GM21576 (cell line): ENCODE measurements around the gene HINT3.
"Not testable (repeated sequence)": the region's sequence is repeated elsewhere in the genome, so short reads cannot be mapped to it uniquely, and the experiment has no call there.

Experiments
- ATAC-seq: cut with Tn5 transposase; IDR thresholded peaks from one replicate; pipeline ENCODE4 v1.9.1; 2021; ENCODE audit warnings: mild to moderate bottlenecking, moderate library complexity; ENCODE audit not compliant: unreplicated experiment

HINT3 gene

DNA sequence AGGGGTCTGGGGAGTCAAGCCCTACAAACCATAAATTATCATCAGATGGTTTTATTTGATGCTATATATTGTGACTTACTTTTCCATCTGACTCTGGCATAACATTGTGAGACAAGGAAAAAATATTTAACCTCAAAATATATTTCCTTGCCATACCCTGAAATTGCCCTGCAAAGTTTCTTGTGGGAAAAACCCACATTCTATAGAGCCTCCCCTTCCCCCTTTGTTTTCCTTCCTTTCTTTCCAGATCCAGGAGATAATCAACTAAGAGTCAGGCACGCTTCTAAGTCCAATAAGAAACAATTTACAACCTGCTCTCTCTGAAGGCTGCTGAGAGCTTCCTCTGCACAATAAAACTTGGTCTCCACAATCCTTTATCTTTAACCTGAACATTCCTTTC, 17.5 kb upstream of the HINT3 start:
- ATAC-seq: no peak

DNA sequence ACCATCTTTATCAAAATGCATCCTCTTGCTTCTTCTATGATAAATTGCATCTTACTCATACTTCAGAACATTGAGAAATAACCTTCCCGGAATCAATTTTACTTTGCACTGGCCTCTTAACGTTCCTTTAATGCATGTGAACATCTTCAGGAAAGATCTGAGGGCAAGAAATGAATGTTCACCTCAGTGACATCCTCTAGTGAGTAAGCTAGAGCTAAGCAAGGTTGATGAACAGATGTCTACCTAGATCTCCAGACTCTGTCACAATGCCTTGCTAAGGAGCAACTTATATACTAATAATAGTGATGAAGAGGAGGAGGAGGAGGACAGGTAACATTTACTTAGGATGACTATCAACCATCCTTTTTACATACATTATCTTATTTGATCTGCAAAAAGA, 16.8 kb upstream of the HINT3 start:
- no peak for ATAC-seq

DNA sequence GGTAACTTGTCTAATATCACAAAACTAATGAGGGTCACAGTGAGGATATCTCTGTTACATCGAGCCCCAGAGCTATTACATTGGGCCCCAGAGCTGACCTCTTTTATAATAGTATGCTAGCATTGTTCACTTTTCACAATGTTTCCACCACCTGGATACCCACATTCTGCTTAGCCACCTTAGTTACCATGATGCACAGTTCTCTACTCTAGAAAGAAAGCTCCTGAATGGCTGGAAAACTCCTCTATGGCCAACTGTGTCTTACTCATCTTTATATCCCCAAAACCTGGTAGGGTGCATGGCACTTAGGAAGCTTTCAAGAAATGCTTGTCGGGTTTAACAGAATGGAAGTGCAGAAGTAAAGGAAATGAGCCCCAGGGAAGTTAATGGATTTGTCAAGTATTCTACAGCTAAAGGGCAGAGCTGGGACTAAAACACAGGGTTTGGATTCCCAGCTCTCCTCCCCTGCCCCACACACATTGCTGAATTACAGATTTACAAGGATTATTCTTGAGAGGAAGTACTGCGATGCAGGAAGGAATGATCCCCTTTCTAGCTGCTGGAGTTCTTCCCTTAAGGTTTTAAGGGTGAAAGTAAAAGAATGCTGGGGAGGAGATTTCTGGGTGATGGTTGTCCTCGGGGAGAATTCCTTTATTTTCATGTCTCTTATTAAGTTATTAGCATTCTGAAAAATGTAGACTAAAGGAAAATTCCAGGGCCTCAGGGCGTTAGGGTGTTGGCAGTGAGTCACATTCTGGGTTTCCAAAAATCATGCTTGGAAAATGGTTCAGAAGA, 16.1 kb upstream of the HINT3 start:
- no peak for ATAC-seq

DNA sequence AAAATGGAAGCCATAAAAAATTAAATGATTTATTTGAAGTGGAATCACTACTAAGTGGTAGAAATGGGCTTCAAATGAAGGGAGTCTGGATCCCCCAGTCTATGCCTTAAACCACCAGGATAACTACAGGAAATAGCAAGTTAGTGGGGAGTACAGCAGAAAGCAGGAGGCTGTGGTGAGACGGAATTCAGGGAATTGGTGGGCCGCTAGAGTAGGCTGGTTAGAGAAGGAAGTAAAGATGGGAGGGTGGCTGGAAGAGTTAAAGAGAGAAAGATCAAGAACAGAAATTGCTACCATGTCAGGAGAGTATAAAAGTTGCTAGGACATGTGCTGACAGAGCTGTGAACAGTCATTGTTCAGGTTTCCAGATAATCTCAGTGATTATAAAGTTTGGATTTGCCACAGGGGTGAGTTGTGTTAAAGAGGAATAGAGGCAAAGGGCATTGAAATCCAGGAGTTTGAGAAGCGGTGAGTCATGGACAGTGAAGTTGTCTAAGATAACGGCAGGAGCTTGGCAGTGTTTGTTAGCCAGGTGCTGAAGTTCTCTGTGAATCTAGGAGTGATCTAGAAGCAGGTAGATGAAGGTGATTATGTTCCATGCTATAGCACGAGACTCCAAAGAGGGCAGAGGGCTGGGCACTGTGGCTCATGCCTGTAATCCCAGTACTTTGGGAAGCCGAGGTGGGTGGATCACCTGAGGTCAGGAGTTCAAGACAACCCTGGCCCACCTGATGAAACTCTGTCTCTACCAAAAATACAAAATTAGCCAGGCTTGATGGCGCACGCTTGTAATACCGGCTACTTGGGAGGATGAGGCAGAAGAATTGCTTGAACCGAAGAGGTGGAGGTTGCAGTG, 13.7 kb upstream of the HINT3 start:
- ATAC-seq: no peak

DNA sequence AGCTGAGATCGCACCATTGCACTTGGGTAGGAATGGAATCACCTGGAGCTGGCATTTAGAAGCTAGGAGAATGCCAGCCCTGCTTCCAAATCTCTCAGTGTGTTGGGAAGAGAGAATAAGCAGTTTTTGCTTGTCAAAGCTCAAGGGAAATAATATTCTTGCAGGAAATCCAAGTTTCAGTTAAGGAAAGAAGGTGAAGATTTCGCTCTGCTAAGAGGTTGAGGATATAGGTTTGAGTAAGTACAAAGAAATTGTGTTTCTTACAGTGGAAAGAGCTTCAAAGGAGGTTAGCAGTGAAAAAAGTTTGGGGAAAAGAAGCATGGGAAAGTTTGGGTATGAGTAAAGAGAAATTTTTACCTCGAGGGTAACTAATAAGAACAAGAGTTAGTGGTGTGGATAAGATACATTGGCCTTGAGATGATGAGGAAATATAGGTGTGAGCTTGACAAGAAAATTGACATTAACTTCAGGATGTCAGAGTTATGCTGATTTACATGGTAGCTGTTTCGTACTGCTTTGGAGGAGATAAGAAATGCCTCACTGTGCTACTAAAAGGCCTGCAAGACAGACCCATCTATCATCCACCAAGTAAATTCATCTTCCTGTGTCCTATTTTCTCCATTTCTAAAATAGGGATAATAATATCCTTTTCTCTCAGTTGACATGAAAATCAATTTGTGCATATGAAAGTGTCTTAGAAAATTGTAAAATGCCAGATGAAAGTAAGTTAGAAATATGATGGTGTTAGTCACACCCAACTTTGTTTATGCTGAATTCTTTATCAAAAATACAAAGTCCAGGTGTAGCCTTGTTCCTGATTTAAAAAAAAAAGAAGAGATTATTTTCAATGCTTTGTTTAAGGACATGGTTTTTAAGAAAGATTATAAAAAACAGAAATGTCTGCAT, 12.8 kb upstream of the HINT3 start:
- ATAC-seq: no peak

DNA sequence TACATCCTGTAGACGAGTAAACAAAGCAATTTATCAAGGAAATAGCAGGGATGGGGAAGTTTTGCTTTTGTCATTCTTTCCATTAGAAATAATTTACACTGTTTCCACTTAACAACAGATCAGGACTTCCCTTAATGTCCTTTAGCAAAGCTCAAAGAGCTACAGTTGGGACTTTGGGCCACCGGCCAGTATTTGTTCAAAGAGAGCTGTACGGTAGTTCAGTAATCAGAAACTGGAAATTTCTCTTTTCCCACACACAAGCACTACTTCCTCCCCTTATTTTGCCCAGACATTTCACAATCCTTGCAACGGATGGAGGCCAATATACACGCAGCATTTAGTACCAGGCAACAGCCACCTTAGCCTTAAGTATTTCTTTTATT, 12.1 kb upstream of the HINT3 start:
- no peak for ATAC-seq

DNA sequence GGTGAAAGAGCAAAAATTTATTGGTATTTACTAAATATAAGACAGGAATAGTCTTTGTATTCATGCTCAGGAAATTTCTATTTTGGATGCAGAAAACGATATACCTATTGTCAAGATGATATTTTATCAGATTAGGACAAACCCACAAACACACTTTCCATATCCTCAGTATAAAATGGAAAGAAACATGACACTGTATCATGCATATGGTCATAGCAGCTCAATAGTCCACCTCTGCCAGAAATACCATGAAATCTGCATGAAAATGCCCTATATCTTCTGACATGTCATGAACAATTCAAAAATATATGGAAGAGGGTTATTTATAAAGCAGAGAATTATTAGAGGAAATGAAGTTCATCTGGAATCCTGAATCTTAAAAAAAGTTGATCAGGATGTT, 11.7 kb upstream of the HINT3 start:
- ATAC-seq: no peak

DNA sequence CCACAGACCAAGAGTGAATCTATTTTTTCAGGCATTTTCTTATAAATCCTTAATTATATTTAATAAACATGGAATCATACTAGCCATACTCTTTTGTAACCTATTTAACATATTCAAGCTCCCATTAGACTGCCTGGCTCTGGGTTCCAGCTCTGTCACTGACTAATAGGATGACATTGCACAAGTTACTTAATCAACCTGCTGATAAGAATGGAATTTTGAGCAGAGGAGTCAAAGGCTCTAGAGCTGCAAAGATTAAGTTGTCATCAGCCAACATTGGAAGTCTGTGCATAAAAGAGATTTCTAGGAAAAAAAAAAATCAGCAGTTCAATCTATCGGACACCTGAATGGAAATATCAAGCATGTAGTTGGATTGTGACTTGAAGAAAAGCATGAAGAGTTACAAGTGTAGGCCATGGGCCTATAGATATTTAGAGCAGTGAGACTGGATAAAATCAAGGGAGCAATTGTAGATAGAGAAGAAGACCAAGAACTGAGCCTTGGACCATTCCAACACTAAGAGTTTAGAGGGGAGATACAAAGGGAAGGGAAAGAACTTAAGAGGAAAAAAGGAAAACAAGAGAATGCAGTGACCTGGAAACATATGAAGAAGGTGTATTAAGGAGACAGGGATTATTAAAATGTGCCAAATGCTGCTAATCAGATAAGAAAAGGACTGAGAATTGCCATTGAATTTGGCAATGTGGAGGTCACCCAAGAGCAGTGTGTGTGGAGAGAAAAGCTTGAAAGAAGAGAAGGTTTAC, 11.0 kb upstream of the HINT3 start:
- ATAC-seq: no peak

DNA sequence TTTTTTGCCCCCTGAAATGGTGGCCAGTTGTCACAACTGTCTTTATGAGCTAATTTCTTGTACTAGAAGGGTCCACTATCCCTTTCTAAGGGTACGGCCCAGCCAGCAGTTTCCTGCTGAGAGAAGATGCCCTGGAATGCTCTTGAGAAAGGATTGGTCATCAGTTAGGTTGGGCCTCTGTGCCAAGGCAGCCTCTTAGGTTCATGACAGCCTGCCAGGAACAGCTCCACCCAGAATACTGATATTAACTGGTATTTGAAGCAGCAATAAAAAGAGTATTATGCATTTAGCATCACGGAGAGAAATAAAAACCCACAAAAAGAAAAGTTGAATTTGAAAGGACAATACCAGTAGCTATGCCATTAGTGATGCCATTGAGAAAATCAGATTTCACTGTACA, 9.0 kb upstream of the HINT3 start:
- ATAC-seq: no peak

DNA sequence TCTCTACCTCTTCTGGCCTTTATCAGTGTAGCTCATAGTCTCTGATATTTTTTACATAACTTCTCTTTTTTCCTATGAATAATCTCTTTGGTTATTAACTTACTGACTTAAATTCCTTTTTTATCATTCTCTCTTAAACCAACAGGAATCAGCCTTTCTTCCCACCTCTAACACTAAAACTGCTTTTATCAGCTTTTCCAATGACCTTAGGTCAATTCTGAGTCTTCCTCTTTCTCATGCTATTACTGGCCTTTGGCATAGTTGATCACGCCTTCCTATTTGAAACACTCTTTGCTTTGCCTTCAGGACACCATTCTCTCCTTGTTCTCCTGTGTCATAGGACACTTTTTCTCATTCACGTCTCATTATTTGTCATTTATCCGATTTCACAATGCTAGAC, 8.1 kb upstream of the HINT3 start:
- no peak for ATAC-seq

DNA sequence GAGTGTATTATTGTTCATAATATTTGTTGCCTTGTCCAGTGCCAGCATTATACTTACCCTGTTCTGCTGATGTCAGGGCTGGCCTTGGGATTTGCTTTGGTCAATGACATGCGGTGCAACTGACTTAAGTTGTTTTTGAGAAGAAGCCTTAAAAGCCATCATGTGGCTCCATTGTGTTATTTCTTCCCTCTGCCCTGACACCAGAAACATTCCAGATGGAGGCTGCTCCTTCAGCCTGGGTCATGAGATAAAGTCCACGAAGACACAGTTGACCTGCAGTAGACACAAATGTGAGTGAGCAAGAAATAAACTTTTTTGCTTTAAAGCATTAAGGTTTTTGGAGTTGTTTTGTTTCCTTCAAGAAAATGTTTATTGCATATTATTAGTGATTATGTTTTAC, 7.5 kb upstream of the HINT3 start:
- ATAC-seq: no peak

DNA sequence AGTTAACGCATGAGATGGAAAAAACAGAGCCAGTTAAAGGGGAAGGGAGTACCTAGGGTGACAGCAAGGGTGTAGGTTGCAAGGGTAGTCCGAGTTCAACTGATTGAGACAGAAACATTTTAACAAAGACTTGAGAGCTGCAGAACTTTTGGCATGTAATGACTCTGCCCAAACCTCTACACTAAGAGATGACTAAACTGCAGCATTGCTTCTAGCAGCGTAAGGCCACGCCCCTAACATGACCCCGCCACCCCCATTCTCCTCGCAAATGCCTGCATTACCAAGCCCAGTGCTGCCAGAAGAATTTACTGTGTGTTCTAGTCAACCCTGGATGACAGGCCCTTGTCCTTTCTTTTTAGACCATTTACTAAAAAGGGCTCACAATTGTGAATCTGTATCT, 6.3 kb upstream of the HINT3 start:
- no peak for ATAC-seq

DNA sequence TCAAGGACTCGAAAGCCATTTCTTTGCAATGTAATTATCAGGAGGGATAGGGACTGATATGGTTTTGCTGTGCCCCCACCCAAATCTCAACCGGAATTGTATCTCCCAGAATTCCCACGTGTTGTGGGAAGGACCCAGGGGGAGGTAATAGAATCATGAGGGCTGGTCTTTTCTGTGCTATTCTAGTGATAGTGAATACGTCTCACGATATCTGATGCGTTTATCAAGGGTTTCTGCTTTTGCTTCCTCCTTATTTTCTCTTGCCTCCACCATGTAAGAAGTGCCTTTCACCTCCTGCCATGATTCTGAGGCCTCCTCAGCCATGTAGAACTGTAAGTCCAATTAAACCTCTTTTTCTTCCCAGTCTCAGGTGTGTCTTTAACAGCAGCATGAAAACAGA, 5.9 kb upstream of the HINT3 start:
- ATAC-seq: not testable (repeated sequence)

DNA sequence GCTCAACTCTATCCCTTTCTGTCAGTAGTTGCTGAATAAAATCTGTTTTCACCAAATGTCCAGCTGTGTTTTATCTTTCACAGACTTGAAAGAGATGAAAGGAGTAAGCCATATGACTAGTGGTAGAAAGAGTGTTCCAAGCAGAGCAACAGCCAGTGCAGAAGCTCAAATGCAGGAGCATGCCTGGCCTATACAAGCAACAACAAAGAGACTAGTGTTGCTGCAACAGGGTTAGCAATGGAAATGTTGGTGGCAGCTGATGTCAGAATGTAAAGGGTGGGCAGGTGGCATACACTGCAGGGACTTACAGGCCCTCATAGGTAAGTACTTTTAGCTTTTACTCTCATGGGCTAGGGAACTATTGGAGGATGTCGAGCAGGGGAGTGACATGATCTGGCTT, 5.2 kb upstream of the HINT3 start:
- no peak for ATAC-seq

DNA sequence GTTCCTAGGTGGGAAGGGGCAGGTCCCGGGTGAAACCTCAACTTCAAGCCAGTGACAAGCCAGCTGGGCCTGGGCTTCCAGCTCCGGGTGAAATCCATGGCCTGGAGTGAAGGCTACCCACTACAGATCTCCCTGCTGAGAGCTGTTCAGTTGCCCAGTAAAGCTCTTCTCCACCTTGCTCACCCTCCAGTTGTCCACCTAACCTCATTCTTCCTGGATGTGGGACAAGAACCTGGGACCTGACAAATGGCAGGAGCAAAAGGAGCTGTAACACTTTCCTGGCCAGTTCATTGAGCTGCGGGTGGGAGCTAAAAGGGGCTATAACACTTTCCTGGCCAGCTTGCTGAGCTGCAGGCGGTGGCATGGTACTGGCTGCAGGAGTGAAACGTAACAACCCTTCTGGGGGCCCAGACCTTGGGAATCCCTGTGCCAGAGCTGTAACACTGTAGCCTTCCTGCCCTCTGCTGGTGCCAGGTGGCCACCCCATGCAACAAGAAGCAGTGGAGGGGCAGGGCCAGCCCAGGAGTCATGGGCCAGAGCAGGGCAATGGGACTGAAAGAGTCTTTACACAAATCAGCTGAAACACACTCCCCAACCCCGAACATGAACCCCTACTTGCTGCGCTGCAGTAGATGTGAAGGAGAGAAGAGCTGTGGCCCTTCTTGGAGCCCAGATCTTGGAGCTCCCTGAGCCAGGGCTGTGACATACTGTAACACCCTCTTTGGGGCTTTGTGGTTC, 3.6 kb upstream of the HINT3 start:
- ATAC-seq: no peak

DNA sequence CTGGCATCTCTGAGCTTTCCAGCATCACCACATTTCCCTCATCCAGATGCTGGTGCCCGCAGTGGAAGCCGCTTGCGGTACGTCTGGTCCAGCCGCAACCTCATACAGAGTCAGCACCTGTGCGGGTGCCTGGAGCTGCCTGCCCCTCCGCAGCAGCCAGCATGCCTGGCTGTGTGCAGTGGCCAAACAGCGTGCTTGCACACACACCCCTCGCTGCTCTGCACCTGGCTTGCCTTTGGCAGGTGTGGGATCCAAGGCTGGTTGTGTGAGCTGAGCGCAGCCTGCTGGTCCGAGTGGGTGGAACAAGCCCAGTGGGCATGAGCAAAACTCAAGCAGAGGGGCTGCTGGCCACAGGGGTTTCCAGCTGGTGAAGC, 3.1 kb upstream of the HINT3 start:
- ATAC-seq: no peak

DNA sequence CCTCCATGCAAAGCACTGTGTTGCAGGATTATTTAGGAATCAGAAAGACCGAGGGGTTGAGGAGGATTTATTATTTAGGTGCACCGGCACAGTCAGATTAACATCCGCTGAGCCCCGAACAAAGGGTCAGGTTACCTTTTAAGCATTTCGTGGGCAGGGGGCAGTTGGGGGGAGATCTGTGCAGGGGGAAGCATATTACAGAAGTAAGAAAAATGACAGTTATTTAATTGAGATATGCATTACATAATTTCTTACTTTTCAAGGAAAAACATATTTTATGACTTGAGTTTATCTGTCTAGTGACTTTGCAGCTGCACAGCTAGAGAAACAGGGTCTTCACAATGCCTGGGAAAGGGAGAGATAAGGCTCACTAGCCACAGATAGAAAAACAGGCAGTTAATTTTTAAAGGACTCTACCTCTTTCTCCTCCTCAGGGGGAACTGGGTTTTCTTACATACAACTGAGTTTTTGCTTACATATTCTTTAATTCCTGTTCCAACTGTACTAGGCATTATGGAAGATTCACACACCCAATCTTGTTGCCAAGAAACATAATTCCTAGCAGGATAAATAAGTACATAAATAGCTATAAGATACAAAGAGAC, 1.7 kb upstream of the HINT3 start:
- no peak for ATAC-seq

DNA sequence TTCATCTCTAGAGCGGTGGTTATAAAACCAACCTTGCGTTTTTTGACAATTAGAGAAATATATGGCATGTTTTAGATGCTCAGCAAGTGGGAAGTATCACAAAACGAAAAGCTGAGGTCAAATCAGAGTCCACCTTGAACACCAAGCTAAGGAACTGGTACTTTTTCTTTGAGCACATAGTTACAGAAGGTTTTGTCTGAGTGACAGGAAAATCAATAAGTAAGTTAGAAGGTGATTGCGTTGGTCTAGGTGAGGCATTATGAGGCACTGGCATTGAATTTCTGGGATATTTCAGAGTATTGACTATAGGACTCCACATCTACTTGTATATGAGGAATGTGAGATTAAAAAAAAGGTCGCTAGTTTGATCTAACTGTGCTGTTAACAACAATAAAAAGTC, 597 bp upstream of the HINT3 start:
- ATAC-seq: no peak

DNA sequence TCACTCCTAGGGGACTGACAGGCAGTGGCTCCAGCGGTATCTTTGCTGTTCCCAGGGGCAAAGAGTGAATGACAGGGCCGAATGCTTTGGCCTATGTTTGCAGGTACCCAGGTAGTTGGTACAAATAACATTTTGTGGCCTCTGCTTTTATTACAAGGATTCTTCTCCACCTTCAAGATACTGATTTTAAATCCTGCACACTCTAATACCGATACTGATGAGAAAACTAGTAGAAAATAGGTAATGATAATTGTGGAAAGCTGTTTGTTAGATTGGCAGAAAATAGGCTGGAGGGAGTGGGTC, 772 bp downstream of the HINT3 start:
- no peak for ATAC-seq

DNA sequence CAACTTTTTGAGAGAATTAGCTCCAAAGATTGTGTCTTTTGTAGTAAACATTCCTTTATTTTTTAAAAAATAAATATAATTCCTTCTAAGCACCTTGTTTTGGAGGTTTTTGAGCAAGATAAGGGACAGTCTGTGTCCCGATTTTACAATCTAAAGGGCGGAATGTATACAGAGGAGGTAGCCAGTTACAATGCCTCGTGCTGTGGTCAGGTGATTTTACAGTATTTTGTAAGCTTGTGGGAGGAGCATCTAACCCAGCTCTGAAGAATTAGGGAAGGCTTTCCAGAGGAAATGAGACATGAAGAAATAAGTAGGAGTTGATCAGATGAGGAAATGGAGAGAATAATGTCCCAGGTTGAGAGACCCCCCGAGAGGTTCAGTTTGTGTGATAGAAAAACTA, 1.3 kb downstream of the HINT3 start:
- no peak for ATAC-seq
